Measurements from ENCODE around the gene HOXD9.

Gene HOXD9

GRCh38 chr2:176099159-176099727 lies 23.3 kb upstream of the HOXD9 start:
- no peak for DNase-seq

- no peak for DNase-seq
Measured at GRCh38 chr2:176099728-176100546, 22.6 kb upstream of the HOXD9 start, which contains the start of gene HOXD12. Gene HOXD12, plus strand, starts transcription at chr2:176099795. Its CDS starts 7 bp downstream, at chr2:176099802.

DNA sequence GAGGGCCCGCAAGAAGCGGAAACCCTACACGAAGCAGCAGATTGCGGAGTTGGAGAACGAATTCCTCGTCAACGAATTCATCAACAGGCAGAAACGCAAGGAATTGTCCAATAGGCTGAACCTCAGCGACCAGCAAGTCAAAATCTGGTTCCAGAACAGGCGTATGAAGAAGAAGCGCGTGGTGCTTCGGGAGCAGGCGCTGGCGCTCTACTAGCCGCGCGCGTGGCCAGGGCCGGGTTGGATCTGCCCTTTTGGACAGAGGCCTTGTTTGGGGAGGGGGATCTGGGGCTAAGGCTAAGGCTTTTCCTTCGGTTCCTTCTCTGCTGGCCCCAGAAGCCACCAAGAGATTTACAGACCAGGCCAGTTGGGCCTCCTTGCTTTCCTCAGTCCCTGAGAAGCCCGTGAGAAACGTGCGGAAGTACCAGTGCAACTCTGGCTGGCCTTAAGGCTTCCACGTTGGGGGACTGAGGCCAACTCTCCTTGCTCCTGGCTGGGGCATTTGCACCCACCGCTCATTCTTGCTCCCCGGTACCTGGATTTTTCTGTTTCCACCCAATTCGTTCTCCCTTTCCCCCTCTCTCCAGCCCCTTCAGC lies 21.9 kb upstream of the HOXD9 start:
- no peak for DNase-seq

DNA sequence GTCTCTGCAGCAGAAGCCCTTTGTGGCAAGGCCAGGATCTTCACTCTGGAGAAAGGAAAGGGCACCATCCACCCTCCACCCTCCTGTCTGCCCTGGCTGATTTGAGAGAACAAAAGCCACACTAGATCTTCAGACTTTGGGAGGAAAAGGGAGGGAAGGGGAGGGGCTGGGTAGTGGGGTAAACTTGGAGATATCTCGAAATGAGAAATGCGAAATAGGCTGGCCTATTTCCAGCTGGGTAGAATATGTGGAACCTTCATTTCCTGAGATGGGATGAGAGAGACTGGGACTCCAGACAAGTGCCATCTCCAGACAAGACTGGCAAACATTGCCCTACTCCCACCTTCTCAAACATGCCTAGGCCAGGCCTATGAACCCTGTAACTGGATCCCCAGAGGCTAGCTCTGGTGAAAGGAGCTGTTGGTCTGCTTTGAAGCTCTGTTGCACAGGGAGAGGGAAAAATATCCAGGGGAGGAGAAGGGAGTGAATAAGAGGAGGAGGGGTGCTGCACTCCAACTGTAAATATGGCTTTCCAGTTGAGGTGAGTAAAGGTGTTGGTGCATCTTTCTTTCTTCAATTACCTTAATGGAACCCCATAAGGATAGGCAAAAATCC lies 21.2 kb upstream of the HOXD9 start:
- no peak for DNase-seq

- DNase-seq = no peak
Measured at GRCh38 chr2:176101842-176102241, 20.7 kb upstream of the HOXD9 start.

DNA sequence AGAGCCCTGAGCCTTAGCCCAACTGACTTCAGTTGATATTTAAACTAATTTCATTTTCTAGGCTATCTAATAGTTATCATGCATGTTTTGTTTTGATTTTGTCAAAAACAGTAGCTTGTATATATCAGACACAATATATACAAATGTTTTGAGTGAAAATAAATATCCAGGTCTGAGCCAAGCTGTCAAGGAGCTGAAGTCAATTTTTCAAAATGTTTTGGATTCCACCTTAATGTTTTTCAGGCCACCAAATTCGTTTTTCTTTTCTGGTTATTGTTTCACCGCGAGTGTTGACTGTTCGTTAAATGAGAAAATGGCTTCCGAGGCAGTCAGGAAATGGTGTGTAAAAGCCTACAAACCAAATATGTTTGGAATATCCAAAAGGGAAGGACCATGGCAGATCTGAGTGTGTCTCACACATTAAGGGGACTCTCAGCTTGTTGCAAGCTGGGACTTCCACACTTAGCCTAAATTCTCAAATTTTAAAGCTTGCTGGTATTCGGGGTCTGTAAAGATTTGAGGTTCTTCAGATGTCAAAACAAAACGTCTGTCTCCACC lies 20.1 kb upstream of the HOXD9 start:
- no peak for DNase-seq

DNA sequence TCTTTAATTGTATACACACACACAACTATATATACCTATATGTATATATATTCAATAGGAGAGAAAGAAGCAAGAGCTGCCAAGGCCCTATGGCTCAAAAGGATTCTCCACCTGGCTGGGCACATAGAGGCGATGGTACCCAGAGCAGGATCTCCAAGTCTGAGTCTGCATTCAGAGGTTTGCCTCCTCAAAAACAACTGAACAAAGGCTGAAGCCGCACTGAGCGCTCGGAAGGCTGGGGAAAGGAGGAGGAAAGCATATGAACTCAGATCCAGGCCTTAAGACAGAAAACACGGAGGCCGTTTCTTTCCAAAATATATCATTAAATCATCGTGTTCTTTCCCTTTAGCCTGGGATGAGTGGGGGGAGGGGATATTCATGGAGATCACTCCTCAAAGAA lies 19.3 kb upstream of the HOXD9 start:
- no peak for DNase-seq

DNA sequence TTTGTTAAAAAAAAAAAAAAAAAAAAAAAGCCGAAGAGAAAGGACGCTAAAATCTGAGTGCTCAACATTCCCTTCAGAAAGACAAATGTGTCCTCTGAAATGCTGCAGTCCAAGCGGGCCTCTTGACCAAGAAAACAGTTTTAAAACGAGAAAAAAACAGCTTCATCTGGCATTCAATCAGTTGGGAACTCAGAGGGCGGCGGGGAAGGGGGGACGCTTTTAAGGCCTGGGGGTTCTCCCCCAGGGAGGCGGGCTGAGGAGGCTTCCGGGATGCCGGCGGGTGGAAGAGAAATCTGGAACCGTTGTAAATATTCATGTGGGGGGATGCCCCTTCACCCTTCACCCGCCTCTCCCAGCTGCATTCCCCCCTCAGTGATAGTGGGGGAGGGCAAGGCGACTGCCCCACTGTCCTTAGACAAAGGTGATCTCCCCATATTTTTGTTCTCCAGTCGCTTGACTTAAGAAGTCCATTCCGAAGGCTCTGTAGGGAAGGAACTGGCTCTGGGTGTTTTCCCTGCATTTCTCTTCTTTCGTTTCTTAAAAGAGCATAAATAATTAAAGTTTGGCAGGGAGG lies 18.7 kb upstream of the HOXD9 start:
- DNase-seq = no peak

DNA sequence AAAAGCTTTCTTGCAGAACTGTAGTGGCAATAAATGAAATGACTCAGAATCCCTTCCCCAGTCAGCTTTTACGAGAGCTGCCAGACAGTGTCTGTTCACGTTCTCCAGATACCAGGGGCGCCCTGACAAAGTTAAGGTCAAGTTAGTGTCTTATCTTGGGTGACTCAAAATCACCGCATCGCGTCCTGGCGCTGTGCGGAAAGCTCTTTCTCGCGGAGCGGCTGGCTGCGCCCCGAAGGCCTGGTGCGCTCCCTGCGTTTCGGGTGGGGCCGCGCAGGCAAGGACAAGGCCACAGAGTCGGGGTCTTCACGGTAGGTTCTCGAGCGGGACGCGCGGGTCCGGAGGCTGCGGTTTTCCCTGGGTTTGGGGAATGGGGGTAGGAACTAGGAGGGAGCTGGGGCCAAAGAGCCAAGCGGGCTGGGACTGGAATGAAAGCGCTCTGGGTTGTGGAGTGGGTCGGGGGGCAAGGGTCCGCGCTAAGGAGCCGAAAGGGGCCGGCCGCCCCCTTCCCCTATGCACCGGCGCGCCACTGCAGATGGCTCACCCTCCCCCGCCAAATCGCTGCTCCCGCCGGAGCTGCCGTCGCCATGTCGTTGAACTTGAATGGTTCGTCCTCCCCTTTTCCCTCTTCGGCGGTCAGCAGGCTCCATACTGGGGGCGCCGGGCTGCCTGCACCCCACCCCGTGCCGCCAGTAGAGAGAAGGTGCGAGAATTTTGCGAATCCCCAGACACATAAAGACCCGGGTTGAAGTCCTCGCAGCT lies 18.0 kb upstream of the HOXD9 start:
- DNase-seq = no peak

GRCh38 chr2:176105078-176105729 lies 17.3 kb upstream of the HOXD9 start:
- no peak for DNase-seq

DNA sequence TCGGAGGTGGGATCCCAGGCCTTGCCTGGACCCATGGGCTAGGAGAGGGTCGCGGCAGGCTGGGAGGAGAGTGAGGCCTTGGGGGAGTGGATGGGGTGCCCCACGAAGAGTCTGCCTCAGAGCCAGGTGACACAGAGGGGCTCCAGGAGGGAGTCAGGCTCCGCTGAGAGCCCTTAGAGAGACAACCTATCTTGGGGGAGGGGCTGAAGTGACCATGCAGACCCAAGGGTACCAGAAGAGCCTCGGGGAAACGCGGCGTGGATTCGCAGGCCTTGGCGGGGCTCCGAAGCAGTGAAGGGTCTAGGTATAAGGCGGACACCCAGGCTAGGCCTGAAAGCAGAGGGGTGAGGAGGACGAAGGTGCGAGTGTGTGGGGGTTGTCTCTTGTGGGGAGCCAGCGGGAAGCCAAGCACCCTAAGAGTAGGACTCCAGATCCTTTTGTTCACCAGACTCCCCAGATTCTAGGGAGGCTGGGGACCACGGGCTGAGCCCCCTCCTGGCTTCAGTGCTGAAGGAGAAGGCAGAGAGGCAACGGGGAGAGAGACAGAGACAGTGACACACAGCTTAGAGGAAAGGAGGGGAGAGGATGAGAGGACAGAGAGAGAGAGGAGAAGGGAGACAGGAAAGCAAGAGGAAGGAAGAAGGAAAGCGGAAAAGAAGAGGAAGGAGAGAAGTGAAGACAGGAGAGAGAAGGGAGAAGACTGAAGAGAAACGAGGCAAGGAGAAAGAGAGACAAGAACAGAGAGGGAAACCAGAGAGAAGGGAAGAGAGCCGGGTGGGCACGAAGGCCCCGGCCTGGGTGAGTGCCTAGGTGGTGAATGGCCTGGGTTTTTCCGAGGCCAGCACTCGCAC lies 16.6 kb upstream of the HOXD9 start:
- DNase-seq = no peak

DNA sequence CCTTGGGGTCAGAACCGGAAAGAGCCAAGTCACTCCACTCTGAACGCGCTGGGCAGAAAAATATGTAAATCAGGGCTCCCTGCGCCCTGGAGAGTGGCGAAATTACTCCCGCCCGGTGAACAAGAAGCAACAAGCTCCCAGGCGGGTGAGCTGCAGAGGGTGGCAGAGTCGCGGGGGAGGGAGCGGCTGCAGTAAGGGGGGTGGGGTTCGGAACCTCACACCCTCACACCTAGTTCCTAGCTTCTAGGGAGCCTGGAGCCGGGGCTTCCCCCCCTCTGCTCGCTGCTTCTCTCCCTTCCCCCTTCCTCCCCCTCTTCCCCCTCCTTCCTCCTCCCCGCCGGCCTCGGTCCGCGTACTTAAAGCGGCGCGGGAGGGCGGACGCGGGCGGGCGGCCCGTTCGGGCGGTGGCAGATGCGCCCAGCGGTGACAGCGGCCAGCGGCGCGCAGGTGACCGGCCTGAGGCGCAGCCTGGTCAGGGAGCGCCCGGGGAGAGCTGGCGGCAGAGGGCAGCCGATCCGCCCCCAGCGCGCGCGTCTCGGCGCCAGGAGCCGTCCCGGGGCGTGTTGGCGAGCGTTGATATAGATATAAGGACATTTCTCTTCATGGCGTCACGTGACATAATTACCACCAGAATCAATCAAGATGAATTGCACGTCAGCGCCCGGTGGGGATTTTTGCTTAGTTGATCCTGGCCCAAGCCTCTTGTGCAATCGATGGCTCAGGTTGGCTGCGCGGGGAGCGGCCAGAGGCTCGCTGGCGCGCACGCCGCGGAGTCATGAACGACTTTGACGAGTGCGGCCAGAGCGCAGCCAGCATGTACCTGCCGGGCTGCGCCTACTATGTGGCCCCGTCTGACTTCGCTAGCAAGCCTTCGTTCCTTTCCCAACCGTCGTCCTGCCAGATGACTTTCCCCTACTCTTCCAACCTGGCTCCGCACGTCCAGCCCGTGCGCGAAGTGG lies 15.7 kb upstream of the HOXD9 start, which contains the start of gene HOXD11:
TSS of gene HOXD11 (plus strand) at position 700 of the 959 bp plus-strand sequence. CDS start at position 776, 76 bp downstream.
- DNase-seq = peak; percentile 70

DNA sequence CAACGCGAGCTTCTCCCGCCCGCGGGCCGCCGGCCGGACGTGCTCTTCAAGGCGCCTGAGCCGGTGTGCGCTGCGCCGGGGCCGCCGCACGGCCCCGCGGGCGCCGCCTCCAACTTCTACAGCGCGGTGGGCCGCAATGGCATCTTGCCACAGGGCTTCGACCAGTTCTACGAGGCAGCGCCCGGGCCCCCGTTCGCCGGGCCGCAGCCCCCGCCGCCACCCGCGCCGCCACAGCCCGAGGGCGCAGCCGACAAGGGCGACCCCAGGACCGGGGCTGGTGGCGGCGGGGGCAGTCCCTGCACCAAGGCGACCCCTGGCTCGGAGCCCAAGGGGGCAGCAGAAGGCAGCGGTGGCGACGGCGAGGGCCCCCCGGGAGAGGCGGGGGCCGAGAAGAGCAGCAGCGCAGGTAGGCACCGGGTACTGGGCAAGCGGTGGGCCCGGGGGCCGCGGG lies 14.8 kb upstream of the HOXD9 start:
- DNase-seq = peak; percentile 23

GRCh38 chr2:176109192-176109901 lies 13.2 kb upstream of the HOXD9 start:
- DNase-seq = no peak

GRCh38 chr2:176109946-176110345 lies 12.6 kb upstream of the HOXD9 start:
- DNase-seq = no peak

GRCh38 chr2:176110415-176111308 lies 11.9 kb upstream of the HOXD9 start:
- DNase-seq = no peak

GRCh38 chr2:176111309-176111663 lies 11.2 kb upstream of the HOXD9 start:
- DNase-seq = no peak
